Tibial nerve (tissue), 3 donors: Measurements from ENCODE around the gene SFMBT1.

Experiments
- CTCF ChIP-seq, 5 experiments: fragments of 200-600 bp in 3 of 5; fragments of 450-650 bp in 2 of 5; sonication (generic) in 3 of 5; IDR thresholded peaks; one replicate each; pipeline ENCODE4 v1.5.1; 2016 to 2019; ENCODE audit warnings: antibody characterized with exemption in 5 of 5, mild to moderate bottlenecking in 3 of 5, moderate library complexity in 2 of 5
- POLR2A ChIP-seq, 2 donors: fragments of 450-650 bp; IDR thresholded peaks; one replicate each; pipeline ENCODE4 v1.6.1; 2017; ENCODE audit warnings: antibody characterized with exemption in 2 of 2, mild to moderate bottlenecking in 2 of 2, moderate library complexity in 2 of 2

DNA sequence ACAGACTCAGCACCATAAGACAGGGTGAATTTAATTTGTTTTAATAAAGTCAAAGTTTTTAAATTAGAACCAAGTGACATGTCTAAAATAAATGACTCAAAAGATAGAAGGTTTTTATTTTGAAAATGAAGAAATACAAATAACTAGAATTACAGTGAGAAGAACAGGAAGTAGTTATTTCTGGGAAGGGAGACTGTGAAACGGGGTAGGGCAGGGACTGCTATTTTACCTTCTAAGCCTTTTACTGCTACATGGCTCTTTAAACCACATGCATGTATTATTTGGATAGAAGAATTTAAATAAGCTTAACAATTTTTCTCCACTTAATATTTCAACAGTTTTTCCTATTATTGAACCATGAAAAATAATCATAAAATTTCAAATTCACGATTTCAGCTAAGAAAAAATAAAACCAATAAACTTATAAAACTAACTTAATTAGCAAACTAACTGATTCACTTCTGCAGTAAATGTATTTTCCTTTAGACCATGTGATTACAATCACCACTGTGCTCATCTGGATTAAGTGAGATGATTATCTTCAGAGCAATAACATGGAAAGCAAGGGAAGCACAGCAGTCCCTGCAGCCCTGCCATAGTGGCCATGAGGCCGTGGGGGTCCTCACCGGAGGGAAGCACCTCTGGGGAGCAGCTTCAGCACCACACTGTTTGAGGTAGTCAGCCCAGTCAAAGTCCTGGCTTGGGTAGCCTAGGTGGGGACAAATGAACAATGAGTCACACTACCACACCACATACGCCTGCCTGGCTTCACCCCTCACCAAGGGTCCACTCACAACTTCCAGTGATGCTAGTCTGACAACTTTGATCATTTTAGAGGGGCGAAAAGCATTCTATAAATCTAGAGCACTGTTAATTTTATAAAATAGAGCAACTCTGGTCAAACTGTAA lies 120.2 kb downstream of the SFMBT1 start:
- no peak for TF ChIP-seq CTCF (IDR thresholded peaks at IDR 0.05)
- no peak for TF ChIP-seq POLR2A (IDR thresholded peaks at IDR 0.05)
